Activated naive CD8-positive, alpha-beta T cell treated with anti-CD3 and anti-CD28 coated beads, Interleukin-2, amount 50 U/mL, for 24 hours (primary cell): Measurements from ENCODE around the gene KRTAP6-2.

ENCODE experiments used
- ATAC-seq: fragments of 150-1000 bp; cut with Tn5 transposase; one replicate; pipeline ENCODE4 v1.10.0; 2021
- DNase-seq: peaks from one replicate; pipeline ENCODE4 v3.0.0; 2021
- H3K27ac Mint-ChIP-seq: one replicate; pipeline ENCODE4 v1.8.0; 2021; ENCODE audit warnings: mild to moderate bottlenecking, mixed read lengths
- H3K27me3 Mint-ChIP-seq: one replicate; pipeline ENCODE4 v1.8.0; 2021; ENCODE audit warnings: mixed read lengths
- H3K36me3 Mint-ChIP-seq: one replicate; pipeline ENCODE4 v1.8.0; 2021; ENCODE audit warnings: low read depth, mixed read lengths
- H3K4me1 Mint-ChIP-seq: one replicate; pipeline ENCODE4 v1.8.0; 2021; ENCODE audit warnings: mixed read lengths
- H3K4me3 Mint-ChIP-seq: one replicate; pipeline ENCODE4 v1.8.0; 2021; ENCODE audit warnings: mild to moderate bottlenecking, moderate library complexity, mixed read lengths
- H3K9me3 Mint-ChIP-seq: one replicate; pipeline ENCODE4 v1.8.0; 2021; ENCODE audit warnings: mixed read lengths

The KRTAP6-2 gene

DNA sequence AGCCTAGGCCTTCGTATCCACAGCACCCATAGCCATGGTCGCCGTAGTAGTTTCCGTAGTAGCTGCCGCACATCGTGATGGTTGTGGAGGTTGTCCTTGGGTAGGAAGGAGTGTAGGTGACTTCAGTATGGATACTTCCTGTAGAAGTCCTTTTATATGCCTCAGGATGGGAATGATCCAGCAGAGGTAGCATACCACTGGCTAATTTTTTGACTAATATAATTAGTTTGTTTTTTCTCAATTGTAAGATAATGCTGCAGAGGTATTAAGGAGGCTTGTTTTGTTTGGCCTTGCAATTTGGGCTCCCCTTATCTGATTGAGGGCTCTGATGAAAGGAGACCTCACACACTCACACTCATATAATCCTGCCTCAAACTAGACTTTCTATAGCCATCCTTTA is at the start of gene KRTAP6-2:
Gene KRTAP6-2 (minus strand): TSS at position 101 of the 400 bp plus-strand sequence. CDS start 28 bp downstream, at position 73.
- Mint-ChIP-seq H3K27ac (no peak within 1 kb of the TSS), H3K4me3 (no peak within 1 kb of the TSS), H3K9me3 (peaks cover 11% of the 10 kb centered on the region), H3K4me1 (no peaks in the 10 kb centered on the region), H3K27me3 (no peaks in the 10 kb centered on the region), H3K36me3 (no peaks in the 10 kb centered on the region)
- ATAC-seq = no peak
- no peak for DNase-seq

GRCh38 chr21:30646904-30647414 is 48.3 kb upstream of the KRTAP6-2 start:
- no peak overlapping the region for H3K4me3 Mint-ChIP-seq
- no peaks in the 10 kb centered on the region for H3K27me3 Mint-ChIP-seq
- no peak overlapping the region for H3K27ac Mint-ChIP-seq
- no peaks in the 10 kb centered on the region for H3K4me1 Mint-ChIP-seq
- H3K9me3 Mint-ChIP-seq = peaks cover 13% of the 10 kb centered on the region
- H3K36me3 Mint-ChIP-seq = no peaks in the 10 kb centered on the region
- ATAC-seq (no peak), DNase-seq (no peak)

GRCh38 chr21:30642564-30642963 is 43.9 kb upstream of the KRTAP6-2 start, which contains the start of gene KRTAP20-3:
KRTAP20-3 (plus strand) TSS chr21:30642864.
- DNase-seq = no peak
- no peak for ATAC-seq
- Mint-ChIP-seq H3K9me3 (peaks cover 23% of the 10 kb centered on the region), H3K27ac (no peak within 1 kb of the TSS), H3K4me1 (no peaks in the 10 kb centered on the region), H3K4me3 (no peak within 1 kb of the TSS), H3K27me3 (no peaks in the 10 kb centered on the region), H3K36me3 (no peaks in the 10 kb centered on the region)

DNA sequence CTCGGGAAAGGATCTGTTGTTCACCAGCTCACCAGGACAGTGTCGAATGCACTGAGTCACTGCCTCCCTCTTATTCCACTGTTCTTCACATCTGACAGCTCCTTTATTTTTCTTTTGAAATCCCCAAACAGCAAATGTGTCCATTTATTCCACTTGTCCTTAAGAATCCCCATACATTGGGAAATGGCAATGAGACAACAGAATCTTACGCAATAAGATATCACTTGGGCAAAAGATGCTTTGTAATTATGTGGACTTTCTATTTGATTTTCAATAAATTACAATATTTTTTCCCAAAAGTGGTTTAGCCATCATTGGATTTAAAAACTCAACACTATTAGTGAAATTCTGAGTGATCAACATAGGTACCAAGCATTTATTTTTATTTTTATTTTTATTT is 40.0 kb upstream of the KRTAP6-2 start:
- no peaks in the 10 kb centered on the region for H3K27me3 Mint-ChIP-seq
- DNase-seq (no peak), ATAC-seq (no peak)

GRCh38 chr21:30634906-30635305 is 36.2 kb upstream of the KRTAP6-2 start, which contains the start of gene KRTAP20-2:
KRTAP20-2 (plus strand) TSS chr21:30635206; CDS start chr21:30635264, 58 bp downstream.
- no peaks in the 10 kb centered on the region for H3K4me1 Mint-ChIP-seq
- H3K27me3 Mint-ChIP-seq = no peaks in the 10 kb centered on the region
- no peak within 1 kb of the TSS for H3K27ac Mint-ChIP-seq
- H3K4me3 Mint-ChIP-seq = no peak within 1 kb of the TSS
- DNase-seq (no peak), ATAC-seq (no peak)
- H3K36me3 Mint-ChIP-seq = no peaks in the 10 kb centered on the region
- peaks cover 10% of the 10 kb centered on the region for H3K9me3 Mint-ChIP-seq

More for the DNA sequence above, 40.0 kb upstream of the KRTAP6-2 start:
- Mint-ChIP-seq H3K4me3 (no peak overlapping the region), H3K9me3 (peaks cover 15% of the 10 kb centered on the region), H3K36me3 (no peaks in the 10 kb centered on the region), H3K4me1 (no peaks in the 10 kb centered on the region), H3K27ac (no peak overlapping the region)

GRCh38 chr21:30629200-30629599 is 30.5 kb upstream of the KRTAP6-2 start:
- Mint-ChIP-seq H3K27me3 (no peaks in the 10 kb centered on the region), H3K4me1 (no peaks in the 10 kb centered on the region), H3K27ac (no peak overlapping the region)

DNA sequence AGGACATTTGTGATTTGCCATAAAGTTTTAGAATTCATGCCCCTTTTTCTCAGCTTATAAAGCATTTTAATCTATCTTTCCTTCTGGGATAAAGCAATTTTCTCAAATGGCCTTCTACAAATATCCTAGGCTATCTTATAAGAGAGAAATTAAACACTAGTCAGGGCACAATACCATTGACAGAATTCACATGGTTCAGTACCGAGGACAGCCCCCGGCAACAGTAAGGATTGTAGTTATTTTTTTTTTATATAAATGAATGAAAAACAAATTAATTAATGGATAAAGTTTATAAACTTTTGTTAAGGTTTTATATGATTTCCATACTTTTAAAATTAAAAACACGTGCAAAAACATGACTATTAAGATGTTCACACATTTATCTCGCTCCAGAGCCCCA is 29.4 kb upstream of the KRTAP6-2 start:
- no peaks in the 10 kb centered on the region for H3K9me3 Mint-ChIP-seq
- DNase-seq (no peak), ATAC-seq (no peak)
- H3K4me3 Mint-ChIP-seq = no peak overlapping the region
- no peaks in the 10 kb centered on the region for H3K4me1 Mint-ChIP-seq
- H3K27ac Mint-ChIP-seq = no peak overlapping the region
- H3K27me3 Mint-ChIP-seq = no peaks in the 10 kb centered on the region
- no peaks in the 10 kb centered on the region for H3K36me3 Mint-ChIP-seq

More at GRCh38 chr21:30629200-30629599, 30.5 kb upstream of the KRTAP6-2 start:
- Mint-ChIP-seq H3K36me3 (no peaks in the 10 kb centered on the region), H3K9me3 (no peaks in the 10 kb centered on the region), H3K4me3 (no peak overlapping the region)
- DNase-seq = no peak
- ATAC-seq = no peak

DNA sequence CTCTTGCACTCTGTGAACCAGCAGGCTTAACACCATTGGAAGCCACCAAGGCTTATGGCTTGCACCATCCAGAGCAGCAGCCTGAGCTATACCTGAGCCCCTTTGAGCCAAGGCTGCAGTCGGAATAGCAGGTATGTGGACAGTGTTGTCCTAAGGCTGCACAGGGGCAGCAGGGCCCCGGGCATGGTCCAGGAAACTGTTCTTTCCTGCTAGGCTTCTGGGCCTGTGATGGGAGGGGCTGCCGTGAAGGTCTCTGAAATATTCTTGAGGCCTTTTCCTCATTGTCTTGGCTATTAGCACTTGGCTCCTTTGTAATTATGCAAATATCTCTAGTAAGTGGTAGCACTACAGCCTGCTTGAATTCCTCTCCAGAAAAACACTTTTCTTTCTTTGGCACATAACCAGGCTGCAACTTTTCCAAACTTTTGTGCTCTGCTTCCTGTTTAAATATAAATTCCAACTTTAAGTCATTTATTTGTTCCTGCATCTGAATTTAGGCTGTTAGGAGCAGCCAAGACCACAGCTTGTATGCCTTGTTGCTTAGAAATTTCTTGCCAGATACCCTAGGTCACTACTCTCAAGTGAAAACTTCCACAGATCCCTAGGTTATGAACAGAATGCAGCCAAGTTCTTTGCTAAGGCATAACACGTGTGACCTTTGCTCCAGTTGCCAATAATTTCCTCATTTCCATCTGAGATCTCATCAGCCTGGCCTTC is 26.9 kb upstream of the KRTAP6-2 start:
- Mint-ChIP-seq H3K9me3 (no peaks in the 10 kb centered on the region), H3K27me3 (no peaks in the 10 kb centered on the region), H3K27ac (no peak overlapping the region), H3K4me1 (no peaks in the 10 kb centered on the region), H3K36me3 (no peaks in the 10 kb centered on the region), H3K4me3 (no peak overlapping the region)
- DNase-seq = no peak
- no peak for ATAC-seq

DNA sequence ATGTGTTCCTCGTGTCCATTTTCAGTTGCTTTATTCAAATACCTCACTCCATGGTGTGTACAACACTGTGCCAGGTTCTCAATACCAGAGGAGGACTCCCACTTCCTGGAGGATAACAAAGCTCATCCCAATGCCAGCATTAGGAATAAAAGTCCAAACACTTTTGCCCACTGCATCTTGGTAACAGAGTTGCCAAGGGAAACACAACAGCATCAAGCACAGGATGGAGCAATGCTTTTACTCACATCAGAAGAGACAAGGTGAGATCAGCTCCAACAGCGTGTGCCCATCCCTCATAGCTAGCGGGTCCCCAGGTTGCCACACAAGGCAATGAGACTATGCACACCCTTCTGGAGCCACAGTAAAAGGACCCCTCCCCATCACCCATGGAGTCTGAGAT is 24.7 kb upstream of the KRTAP6-2 start:
- no peak overlapping the region for H3K27ac Mint-ChIP-seq
- ATAC-seq = no peak
- no peaks in the 10 kb centered on the region for H3K27me3 Mint-ChIP-seq
- DNase-seq = no peak
- H3K9me3 Mint-ChIP-seq = no peaks in the 10 kb centered on the region
- H3K4me1 Mint-ChIP-seq = no peaks in the 10 kb centered on the region
- no peaks in the 10 kb centered on the region for H3K36me3 Mint-ChIP-seq
- no peak overlapping the region for H3K4me3 Mint-ChIP-seq

- Mint-ChIP-seq H3K9me3 (no peaks in the 10 kb centered on the region), H3K27me3 (no peaks in the 10 kb centered on the region), H3K27ac (no peak within 1 kb of the TSS), H3K4me3 (no peak within 1 kb of the TSS), H3K36me3 (no peaks in the 10 kb centered on the region), H3K4me1 (no peaks in the 10 kb centered on the region)
- ATAC-seq = no peak
- no peak for DNase-seq
These were observed 21.8 kb upstream of the KRTAP6-2 start, which contains the start of gene KRTAP20-4 for GRCh38 chr21:30620522-30620921. KRTAP20-4 (plus strand) TSS chr21:30620627.

GRCh38 chr21:30620080-30620479 is 21.4 kb upstream of the KRTAP6-2 start:
- Mint-ChIP-seq H3K27ac (no peak overlapping the region), H3K4me3 (no peak overlapping the region), H3K27me3 (no peaks in the 10 kb centered on the region), H3K4me1 (no peaks in the 10 kb centered on the region), H3K9me3 (no peaks in the 10 kb centered on the region), H3K36me3 (no peaks in the 10 kb centered on the region)
- ATAC-seq (no peak), DNase-seq (no peak)

GRCh38 chr21:30616125-30616524 is 17.4 kb upstream of the KRTAP6-2 start, which contains the start of gene KRTAP20-1:
KRTAP20-1 (plus strand) TSS chr21:30616425; CDS start chr21:30616455, 30 bp downstream.
- H3K36me3 Mint-ChIP-seq = no peaks in the 10 kb centered on the region
- H3K4me3 Mint-ChIP-seq = no peak within 1 kb of the TSS
- no peak for DNase-seq
- H3K4me1 Mint-ChIP-seq = no peaks in the 10 kb centered on the region
- no peaks in the 10 kb centered on the region for H3K27me3 Mint-ChIP-seq
- no peak for ATAC-seq
- H3K9me3 Mint-ChIP-seq = peaks cover 3% of the 10 kb centered on the region
- H3K27ac Mint-ChIP-seq = no peak within 1 kb of the TSS

DNA sequence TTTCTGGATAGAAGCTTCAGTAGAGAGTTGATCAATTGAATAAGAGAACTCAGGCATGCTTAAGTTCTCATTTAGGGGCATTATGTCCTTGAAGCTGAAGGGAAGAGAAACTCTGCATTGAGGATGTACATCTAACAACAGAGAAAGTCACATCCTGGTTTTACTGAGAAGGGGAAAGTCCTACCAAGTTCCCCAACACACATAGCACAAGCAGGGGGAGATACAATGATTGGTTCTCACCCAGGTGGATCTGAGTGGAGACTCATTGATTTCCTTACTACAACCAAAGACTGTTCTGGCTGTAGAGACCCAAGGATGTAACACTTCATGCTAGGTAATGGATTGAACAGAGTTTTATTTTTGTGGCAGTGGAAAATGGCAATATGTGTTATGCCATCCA is 16.5 kb upstream of the KRTAP6-2 start:
- H3K4me3 Mint-ChIP-seq = no peak overlapping the region
- no peaks in the 10 kb centered on the region for H3K36me3 Mint-ChIP-seq
- DNase-seq (no peak), ATAC-seq (no peak)
- H3K27me3 Mint-ChIP-seq = no peaks in the 10 kb centered on the region
- H3K4me1 Mint-ChIP-seq = no peaks in the 10 kb centered on the region
- H3K9me3 Mint-ChIP-seq = peaks cover 3% of the 10 kb centered on the region
- no peak overlapping the region for H3K27ac Mint-ChIP-seq

DNA sequence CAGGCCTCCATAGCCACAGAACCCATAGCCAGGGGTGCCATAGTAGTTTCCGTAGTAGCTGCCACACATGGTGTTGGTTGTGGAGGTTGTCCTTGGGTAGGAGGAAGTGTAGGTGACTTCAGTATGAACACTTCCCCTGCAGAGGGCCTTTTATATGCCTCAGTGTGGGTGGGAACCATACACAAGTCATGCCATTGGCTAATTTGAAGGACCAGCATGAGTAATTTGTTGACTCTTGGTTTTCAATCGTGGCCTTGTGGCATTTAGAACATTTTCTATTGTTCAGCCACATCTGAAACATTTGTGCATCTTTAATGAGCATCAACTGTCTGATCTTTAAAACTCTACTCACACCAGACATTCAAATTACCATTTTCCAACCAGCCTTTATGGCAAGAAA is 15.1 kb upstream of the KRTAP6-2 start, which contains the start of gene KRTAP6-1:
Gene KRTAP6-1 (minus strand): TSS at position 95 of the 400 bp plus-strand sequence. CDS start 26 bp downstream, at position 69.
- Mint-ChIP-seq H3K27me3 (no peaks in the 10 kb centered on the region), H3K4me1 (no peaks in the 10 kb centered on the region), H3K9me3 (peaks cover 8% of the 10 kb centered on the region), H3K36me3 (no peaks in the 10 kb centered on the region), H3K27ac (no peak within 1 kb of the TSS), H3K4me3 (no peak within 1 kb of the TSS)
- DNase-seq = no peak
- ATAC-seq = no peak

- Mint-ChIP-seq H3K9me3 (peaks cover 12% of the 10 kb centered on the region), H3K27me3 (no peaks in the 10 kb centered on the region), H3K27ac (no peak overlapping the region), H3K36me3 (no peaks in the 10 kb centered on the region), H3K4me1 (no peaks in the 10 kb centered on the region), H3K4me3 (no peak overlapping the region)
- ATAC-seq (no peak), DNase-seq (no peak)
These were observed 13.4 kb upstream of the KRTAP6-2 start for GRCh38 chr21:30612132-30612531.
